ENCODE results near the gene MYBL2.
"Not testable (repeated sequence)": the region's sequence is repeated elsewhere in the genome, so short reads cannot be mapped to it uniquely, and the experiment has no call there.

The MYBL2 gene

DNA sequence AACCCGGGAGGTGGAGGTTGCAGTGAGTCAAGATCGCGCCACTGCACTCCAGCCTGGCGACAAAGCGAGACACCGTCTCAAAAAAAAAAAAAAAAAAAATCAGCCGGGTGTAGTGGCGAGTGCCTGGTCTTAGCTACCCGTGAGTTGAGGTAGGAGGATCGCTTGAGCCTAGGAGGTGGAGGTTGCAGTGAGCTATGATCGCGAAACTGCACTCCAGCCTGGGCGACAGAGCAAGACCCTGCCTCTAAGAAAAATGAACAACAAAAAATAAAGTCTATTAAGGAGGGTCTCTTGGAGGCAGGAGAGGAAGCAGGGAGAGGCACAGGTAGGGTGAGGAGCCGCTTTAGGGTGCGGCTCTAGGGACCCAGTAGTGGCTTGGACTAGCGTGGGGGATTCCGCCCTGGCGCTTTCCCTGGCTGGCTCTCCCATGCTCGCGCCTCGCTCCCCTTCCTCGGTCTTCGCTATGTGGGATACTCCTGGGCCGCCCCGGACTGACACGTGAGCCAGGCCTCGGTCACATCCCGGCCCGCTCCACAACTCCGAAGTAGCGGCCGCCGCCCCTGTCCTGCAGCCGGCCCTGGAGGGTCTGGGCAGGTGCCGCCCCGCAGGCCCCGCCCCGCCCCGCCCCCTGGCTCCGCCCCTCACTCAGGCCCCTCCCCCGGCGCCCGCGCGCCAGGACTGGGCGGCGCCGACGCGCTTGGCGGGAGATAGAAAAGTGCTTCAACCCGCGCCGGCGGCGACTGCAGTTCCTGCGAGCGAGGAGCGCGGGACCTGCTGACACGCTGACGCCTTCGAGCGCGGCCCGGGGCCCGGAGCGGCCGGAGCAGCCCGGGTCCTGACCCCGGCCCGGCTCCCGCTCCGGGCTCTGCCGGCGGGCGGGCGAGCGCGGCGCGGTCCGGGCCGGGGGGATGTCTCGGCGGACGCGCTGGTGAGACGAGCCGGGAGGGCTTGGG, at the start of gene MYBL2:
MYBL2 (plus strand) TSS at position 739 of the 953 bp plus-strand sequence; CDS start at position 909, 170 bp downstream.
- DNase-seq: peak; percentile 95

- DNase-seq: no peak
These were observed 35.3 kb upstream of the MYBL2 start for GRCh38 chr20:43631598-43631997.

DNA sequence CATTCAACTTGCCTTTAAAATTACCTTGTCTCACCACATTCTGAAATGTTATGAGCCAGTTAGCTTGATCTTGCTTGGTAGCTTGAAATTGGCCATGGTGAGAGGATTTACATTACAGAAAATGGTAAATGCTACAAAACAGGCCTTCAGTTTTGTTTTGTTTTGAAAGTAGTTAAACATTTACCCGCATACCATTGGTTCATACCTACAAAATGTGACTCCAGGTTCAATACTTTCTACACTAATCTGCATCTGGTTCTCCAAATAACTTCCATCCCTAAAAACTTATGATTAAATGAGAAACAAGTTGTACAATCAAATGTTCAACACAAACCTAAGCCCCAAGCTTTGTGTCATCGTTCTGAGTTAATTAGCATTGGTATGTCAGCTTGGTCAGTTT, 30.5 kb upstream of the MYBL2 start:
- DNase-seq: no peak

GRCh38 chr20:43642548-43642947, 24.4 kb upstream of the MYBL2 start:
- DNase-seq: no peak

DNA sequence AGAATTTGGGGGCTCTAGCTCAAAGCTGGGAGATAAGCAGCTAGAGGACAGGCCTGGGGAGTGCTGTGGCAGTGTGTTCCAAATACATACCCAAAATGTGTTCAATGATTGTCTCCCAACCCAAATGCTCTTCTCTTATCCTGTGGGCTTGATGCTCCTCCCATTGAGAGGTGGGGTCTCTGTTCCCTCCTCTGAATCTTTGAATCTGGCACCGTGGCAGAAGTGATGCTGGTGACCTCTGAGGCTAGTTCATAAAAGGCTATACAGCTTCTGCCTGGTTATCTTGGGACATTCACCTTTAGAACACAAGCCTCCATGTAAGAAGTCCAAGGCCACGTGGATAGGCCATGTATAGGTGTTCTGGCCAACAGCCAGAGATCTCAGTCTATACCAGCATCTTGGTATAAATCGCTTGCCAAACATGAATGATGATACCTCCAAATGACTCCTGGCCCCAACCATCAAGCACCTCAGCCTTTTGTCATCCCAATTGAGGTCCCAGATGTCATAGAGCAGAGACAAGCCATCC, 15.9 kb upstream of the MYBL2 start:
- DNase-seq: no peak

- not testable (repeated sequence) for DNase-seq
These were observed 15.2 kb upstream of the MYBL2 start for GRCh38 chr20:43651650-43652184.

GRCh38 chr20:43653966-43654365, 12.9 kb upstream of the MYBL2 start:
- no peak for DNase-seq

DNA sequence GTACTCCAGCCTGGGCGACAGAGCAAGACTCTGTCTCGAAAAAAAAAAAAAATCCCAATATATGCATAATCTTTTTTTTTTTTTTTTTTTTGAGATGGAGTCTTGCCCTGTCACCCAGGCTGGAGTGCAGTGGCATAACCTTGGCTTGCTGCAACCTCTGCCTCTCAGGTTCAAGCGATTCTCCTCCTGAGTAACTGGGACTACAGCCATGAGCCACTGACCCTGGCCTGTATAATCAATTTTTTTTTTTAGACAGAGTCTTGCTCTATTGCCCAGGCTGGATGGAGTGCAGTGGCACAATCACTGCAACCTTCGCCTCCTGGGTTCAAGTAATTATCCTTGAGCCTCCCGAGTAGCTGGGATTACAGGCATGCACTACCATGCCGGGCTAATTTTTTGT, 11.7 kb upstream of the MYBL2 start:
- DNase-seq: not testable (repeated sequence)

DNA sequence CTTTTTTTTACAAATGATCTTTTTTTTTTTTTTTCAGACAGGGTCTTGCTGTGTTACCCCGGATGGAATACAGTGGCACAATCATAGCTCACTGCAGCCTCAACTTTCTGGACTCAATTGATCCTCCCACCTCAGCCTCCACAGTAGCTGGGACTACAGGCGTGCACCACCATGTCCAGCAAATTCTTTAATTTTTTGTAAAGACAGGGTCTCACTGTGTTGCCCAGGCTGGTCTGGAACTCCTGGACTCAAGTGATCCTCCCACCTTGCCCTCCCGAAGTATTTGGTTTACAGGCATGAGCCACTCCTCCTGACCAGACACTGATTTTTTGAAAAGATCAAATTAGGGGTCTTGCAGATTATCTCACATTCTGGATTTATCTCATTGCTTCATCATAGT, 11.0 kb upstream of the MYBL2 start:
- DNase-seq: no peak

DNA sequence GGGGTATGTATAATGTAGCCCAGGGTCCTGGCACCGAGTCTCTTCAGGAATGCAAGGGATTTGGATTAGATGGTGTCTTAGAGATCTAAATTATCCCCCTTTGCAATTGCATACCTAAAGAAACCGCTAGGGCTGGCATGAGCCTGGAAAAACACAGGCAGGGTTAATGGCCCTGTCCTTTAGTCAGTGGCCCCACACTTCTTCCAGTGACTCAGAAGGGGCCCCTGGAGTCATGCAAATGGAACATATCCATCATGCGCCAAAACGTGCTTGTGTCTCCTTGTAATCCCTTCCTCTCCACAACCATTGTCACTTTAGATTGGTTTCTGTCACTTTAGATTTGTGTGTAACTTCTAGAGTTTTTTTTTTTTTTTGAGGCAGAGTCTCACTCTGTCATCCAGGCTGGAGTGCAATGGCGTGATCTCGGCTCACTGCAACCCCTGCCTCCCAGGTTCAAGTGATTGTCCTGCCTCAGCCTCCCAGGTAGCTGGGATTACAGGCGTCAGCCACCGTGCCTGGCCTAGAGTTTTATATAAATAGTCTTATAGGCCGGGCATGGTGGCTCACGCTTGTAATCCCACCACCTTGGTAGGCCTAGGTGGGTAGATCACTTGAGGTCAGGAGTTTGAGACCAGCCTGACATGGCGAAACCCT, 8.7 kb upstream of the MYBL2 start:
- DNase-seq: peak; percentile 70

GRCh38 chr20:43658723-43659419, 8.0 kb upstream of the MYBL2 start:
- DNase-seq: peak; percentile 33

- no peak for DNase-seq
These were observed 3.8 kb upstream of the MYBL2 start for GRCh38 chr20:43662943-43663655.

- DNase-seq: no peak
These were observed 1.3 kb upstream of the MYBL2 start for GRCh38 chr20:43665466-43666176.

DNA sequence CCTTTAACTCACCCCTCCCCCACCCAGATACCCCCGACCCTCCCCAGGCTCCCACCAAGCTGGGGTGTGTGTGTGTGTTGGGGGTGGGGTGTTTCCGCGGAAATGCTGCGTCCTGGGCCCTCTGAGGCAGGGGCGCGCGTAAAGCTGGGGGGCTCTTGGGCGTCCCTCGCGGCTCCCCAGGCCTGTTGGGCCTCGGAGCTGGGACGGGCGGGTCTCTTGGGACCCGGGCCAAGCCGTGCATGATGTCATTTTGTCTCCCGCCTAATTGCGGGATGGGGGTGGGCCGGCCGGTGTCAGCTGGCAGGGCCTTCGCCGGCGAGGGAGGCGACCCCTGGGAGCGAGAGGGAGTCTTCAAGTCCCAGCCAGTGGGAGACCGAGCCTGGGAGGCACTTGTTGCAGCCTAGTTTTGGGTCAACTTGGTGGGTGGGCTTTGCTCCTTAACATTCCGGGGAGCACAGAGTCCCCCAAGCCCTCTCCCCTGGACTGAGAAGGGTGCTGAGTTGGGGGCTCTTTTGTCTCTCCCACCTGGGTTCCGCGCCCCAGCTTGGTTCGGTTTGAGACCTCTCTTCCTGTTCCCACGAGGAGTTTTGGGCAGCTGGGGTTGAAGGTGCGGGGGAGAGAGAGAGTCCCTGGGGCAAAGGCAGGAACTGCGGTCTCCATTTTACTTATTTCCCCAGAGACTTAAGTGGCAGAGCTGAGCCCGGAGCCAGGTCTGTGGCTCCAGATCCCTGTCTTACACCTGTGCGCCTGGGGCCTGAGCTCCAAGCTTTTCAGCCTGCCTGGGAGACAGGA, 623 bp downstream of the MYBL2 start:
- DNase-seq: peak; percentile 61

DNA sequence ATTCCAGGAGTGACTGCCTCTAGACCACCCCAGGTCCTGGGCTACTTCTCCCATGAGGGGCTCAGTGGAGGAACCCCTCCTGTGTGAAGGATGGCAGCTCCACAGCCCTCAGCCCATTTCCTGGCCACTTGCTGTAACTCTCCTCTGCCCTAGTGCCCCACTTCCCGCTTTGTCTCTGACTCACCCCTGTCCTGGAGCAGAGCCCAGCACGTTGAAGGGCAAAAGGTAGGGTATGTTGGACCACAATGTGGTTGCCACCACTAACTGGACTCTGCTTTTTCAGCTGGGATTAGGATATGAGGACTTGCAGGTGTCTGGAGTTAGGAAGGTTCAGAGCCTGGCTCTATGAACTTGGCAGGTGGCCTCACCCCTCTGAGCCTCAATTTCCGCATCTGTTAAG, 2.4 kb downstream of the MYBL2 start:
- peak; percentile 23 for DNase-seq

DNA sequence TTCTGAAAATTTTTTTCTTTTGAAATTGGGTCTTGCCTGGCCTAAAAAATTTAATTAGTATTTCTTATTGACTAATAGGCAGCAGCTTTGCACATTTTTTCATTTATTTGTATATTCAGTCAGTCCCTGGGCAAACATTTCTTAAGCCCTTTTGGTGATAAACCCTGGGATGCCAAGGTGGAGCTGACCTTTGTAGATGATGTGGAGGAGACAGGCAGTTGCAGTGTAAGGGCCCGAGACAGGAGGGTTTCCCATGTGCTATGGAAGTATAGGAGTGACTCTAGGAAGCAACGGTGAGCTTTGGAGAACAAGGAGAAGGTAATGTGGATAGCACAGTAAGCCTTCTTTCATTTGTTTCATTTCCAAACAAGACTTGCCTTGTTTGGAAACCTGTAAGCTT, 3.5 kb downstream of the MYBL2 start:
- no peak for DNase-seq

GRCh38 chr20:43676368-43676767, 9.5 kb downstream of the MYBL2 start:
- DNase-seq: no peak

GRCh38 chr20:43680981-43681380, 14.1 kb downstream of the MYBL2 start:
- DNase-seq: no peak

DNA sequence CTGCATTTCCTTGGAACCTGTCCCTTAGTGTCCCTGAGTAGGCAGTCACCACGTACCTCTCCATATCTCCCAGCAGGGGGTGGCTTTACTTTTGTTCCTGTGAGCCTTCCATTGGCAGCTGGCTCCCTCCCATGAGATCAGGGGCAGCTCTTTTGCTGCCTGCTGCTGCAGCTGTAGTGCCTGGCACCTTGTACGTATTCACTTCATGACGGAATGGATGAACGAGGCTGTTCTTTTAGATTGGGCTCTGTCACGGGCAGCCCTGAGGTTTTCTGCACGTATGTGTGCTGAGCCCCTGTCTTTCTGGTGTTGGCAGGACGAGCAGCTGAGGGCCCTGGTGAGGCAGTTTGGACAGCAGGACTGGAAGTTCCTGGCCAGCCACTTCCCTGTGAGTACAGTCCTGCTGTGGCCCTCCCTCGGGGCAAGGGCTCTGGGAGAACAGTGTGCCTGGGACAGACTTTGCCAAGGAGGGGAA, 14.6 kb downstream of the MYBL2 start:
- DNase-seq: peak; percentile 47

DNA sequence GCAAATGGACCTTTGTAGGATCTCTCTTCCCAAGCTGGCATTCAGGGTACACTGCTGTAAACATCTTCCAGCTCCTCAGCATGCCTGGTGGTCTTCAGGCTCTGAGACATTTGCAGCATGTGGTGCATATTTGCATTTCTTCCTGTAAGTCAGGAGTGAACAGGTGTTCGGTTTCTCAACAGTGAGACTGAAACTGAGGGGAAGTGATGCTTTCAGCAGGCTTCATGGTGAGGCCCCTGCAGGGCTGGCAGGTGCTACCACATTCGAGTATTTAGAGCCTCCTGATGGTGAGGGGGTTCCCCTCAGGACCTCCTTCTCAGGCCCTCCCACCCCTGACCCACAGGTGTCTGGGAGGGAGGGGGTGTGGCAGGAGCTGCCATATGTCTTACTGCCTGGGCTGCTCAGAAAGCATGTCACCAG, 15.1 kb downstream of the MYBL2 start:
- DNase-seq: no peak

- no peak for DNase-seq
These were observed 15.5 kb downstream of the MYBL2 start for GRCh38 chr20:43682446-43682845.

Data from DMS53 (cell line).